ENCODE data around the gene MBLAC1. TPM values are rescaled to one million over a fixed set of nuclear protein-coding genes. Genes with fewer than 3 reads are reported as not detected.
A peak's percentile ranks its signal among the peaks of the same experiment; 100 is the strongest.

MBLAC1 gene
- total RNA-seq, 4 donors from 2014 or later = 3.1 to 8.8 (median 5.0) TPM

GRCh38 chr7:100090527-100091410 is 36.0 kb upstream of the MBLAC1 start:
- no peaks in the 10 kb centered on the region for H3K9me3 ChIP-seq
- WGBS = 83% methylated on average over 13 of the region's 14 CpGs
- DNase-seq (ENCODE audit: extremely low spot score) = no peak
- peaks cover 0 to 5% (median 0%) of the 10 kb centered on the region in 4 donors for H3K27me3 ChIP-seq
- TF ChIP-seq POLR2A (IDR thresholded peaks at IDR 0.05; ENCODE audit: low read depth) (no peak), CTCF (IDR thresholded peaks at IDR 0.05) (no peak), EP300 (IDR thresholded peaks at IDR 0.05) (no peak), POLR2AphosphoS5 (IDR thresholded peaks at IDR 0.05) (no peak)
- intact Hi-C loops (cut with DNase I) = no loop called here
- H3K36me3 ChIP-seq = peaks cover 44 to 59% (median 57%) of the 10 kb centered on the region in 4 donors
- H3K4me1 ChIP-seq = peaks cover 18 to 50% (median 41%) of the 10 kb centered on the region in 4 donors
- no peak overlapping the region for H3K27ac ChIP-seq (replicated peaks in 1 of 4)
- H3K4me3 ChIP-seq = no peak overlapping the region

GRCh38 chr7:100091411-100092181 is 35.2 kb upstream of the MBLAC1 start:
- Histone ChIP-seq H3K9me3 (no peaks in the 10 kb centered on the region), H3K4me3 (no peak overlapping the region), H3K4me1 (peaks cover 18 to 50% (median 38%) of the 10 kb centered on the region in 4 donors), H3K27ac (replicated peaks in 1 of 4) (no peak overlapping the region), H3K36me3 (peaks cover 53 to 68% (median 65%) of the 10 kb centered on the region in 4 donors), H3K27me3 (peaks cover 0 to 5% (median 0%) of the 10 kb centered on the region in 4 donors)
- TF ChIP-seq CTCF (IDR thresholded peaks at IDR 0.05) (no peak), POLR2A (IDR thresholded peaks at IDR 0.05; ENCODE audit: low read depth) (no peak), POLR2AphosphoS5 (IDR thresholded peaks at IDR 0.05) (no peak), EP300 (IDR thresholded peaks at IDR 0.05) (no peak)
- 59% methylated on average over 17 of the region's 19 CpGs for WGBS
- DNase-seq (ENCODE audit: extremely low spot score) = no peak
- intact Hi-C loops (cut with DNase I) = no loop called here

GRCh38 chr7:100093054-100093453 is 33.7 kb upstream of the MBLAC1 start:
- Histone ChIP-seq H3K4me3 (no peak overlapping the region), H3K4me1 (peaks cover 14 to 44% (median 28%) of the 10 kb centered on the region in 4 donors), H3K27me3 (peaks cover 0 to 5% (median 0%) of the 10 kb centered on the region in 4 donors), H3K9me3 (no peaks in the 10 kb centered on the region), H3K36me3 (peaks cover 67 to 82% (median 80%) of the 10 kb centered on the region in 4 donors), H3K27ac (replicated peaks in 1 of 4) (peak overlapping the region in 1 of 4 donors; percentile 40)
- intact Hi-C loops (cut with DNase I) = no loop called here
- TF ChIP-seq POLR2A (IDR thresholded peaks at IDR 0.05; ENCODE audit: low read depth) = no peak
- no peak for TF ChIP-seq POLR2AphosphoS5 (IDR thresholded peaks at IDR 0.05)
- TF ChIP-seq EP300 (IDR thresholded peaks at IDR 0.05) = no peak
- TF ChIP-seq CTCF (IDR thresholded peaks at IDR 0.05) = no peak
- 34% methylated on average over 8 of the region's 8 CpGs for WGBS
- no peak for DNase-seq (ENCODE audit: extremely low spot score)

GRCh38 chr7:100093498-100093897 is 33.3 kb upstream of the MBLAC1 start:
- 36% methylated on average over 13 of the region's 13 CpGs for WGBS
- no peak for TF ChIP-seq POLR2A (IDR thresholded peaks at IDR 0.05; ENCODE audit: low read depth)
- TF ChIP-seq CTCF (IDR thresholded peaks at IDR 0.05) = no peak
- TF ChIP-seq POLR2AphosphoS5 (IDR thresholded peaks at IDR 0.05) = no peak
- TF ChIP-seq EP300 (IDR thresholded peaks at IDR 0.05) = no peak
- H3K4me1 ChIP-seq = peaks cover 10 to 44% (median 23%) of the 10 kb centered on the region in 4 donors
- H3K27me3 ChIP-seq = peaks cover 0 to 3% (median 0%) of the 10 kb centered on the region in 4 donors
- intact Hi-C loops (cut with DNase I) = no loop called here
- no peak overlapping the region for H3K4me3 ChIP-seq
- no peaks in the 10 kb centered on the region for H3K9me3 ChIP-seq
- no peak for DNase-seq (ENCODE audit: extremely low spot score)
- peaks cover 72 to 87% (median 84%) of the 10 kb centered on the region in 4 donors for H3K36me3 ChIP-seq
- peak overlapping the region in 2 of 4 donors; percentile 40 to 44 for H3K27ac ChIP-seq (replicated peaks in 1 of 4)
